Duodenal mucosa (tissue), 2 donors: ENCODE measurements around the gene CTU2.

Source experiments
- H3K27ac ChIP-seq: one replicate; pipeline ENCODE4 v1.7.0; 2013; ENCODE audit warnings: low read depth, low read length
- H3K27me3 ChIP-seq, 2 donors: one replicate each; pipeline ENCODE4 v1.7.0; 2013; ENCODE audit warnings: low read length in 2 of 2, control low read depth in 1 of 2; ENCODE audit not compliant: insufficient read depth in 2 of 2, control insufficient read depth in 1 of 2
- H3K36me3 ChIP-seq, 2 donors: one replicate each; pipeline ENCODE4 v1.7.0; 2013; ENCODE audit warnings: low read length in 2 of 2, control low read depth in 1 of 2; ENCODE audit not compliant: insufficient read depth in 2 of 2, control insufficient read depth in 1 of 2
- H3K4me1 ChIP-seq, 2 donors: one replicate each; pipeline ENCODE4 v1.7.0; 2013; ENCODE audit warnings: low read length in 2 of 2, control low read depth in 1 of 2; ENCODE audit not compliant: insufficient read depth in 2 of 2, control insufficient read depth in 1 of 2
- H3K4me3 ChIP-seq, 2 donors: one replicate each; pipeline ENCODE4 v1.7.0; 2013; ENCODE audit warnings: low read length in 2 of 2, low read depth in 1 of 2
- H3K9ac ChIP-seq, 2 donors: one replicate each; pipeline ENCODE4 v1.7.0; 2013; ENCODE audit warnings: low read length in 2 of 2, low read depth in 1 of 2
- H3K9me3 ChIP-seq, 2 donors: one replicate each; pipeline ENCODE4 v1.7.0; 2013; ENCODE audit warnings: low read length in 2 of 2, control low read depth in 1 of 2; ENCODE audit not compliant: control insufficient read depth in 1 of 2

CTU2 gene

DNA sequence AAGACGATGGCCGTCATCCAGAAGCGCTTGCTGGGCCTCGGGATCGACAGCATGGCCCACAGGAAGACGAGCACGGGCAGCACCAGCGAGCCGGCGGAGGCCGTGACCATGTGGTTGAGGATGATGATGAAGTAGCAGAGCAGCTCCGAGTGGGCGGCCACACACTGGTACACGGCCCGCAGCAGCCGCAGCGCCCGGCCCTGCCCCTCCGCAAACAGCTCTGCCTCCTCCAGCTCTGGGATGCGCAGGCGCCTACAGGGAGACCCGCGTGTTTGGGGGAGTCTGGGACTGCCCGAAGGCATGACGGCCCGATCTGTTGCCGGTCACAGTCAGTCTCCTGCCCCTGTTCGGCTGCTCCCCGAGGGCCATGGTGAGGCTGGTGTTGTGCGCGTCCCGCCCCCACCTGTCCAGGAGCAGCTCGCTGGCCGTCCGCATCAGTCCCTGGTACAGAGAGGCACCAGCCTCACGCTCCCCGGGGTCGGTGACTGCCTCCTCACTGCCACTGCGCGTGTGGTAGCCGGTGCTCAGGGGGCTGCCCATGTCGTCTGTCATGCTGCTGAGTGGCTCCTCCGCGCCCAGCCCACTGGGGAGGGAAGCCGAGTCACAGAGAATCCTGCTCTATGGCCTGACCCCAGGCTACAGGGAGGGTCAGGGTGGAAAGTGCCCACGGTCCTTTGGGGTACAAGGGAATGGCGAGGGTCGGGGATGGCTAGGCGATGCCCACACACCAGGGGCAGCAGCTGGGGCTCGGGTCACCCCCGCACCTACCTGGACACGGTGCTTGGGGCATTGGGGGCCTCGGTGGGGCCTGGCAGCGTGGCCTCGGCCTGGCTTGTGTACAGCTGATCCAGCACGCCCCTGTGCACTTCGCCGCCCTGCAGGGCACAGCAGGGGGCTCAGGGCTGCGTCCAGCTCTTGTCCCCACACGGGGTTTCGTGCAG, 15.8 kb downstream of the CTU2 start:
- Histone ChIP-seq H3K27ac (no peak overlapping the region), H3K4me3 (no peak overlapping the region), H3K9ac (no peak overlapping the region), H3K9me3 (no peaks in the 10 kb centered on the region), H3K4me1 (no peaks in the 10 kb centered on the region), H3K36me3 (peaks cover 49 to 93% of the 10 kb centered on the region in 2 donors), H3K27me3 (no peaks in the 10 kb centered on the region)

- Histone ChIP-seq H3K4me1 (no peaks in the 10 kb centered on the region), H3K36me3 (peaks cover 43 to 91% of the 10 kb centered on the region in 2 donors), H3K4me3 (no peak overlapping the region), H3K27ac (no peak overlapping the region), H3K9ac (no peak overlapping the region), H3K9me3 (no peaks in the 10 kb centered on the region), H3K27me3 (no peaks in the 10 kb centered on the region)
Observed at GRCh38 chr16:88722784-88723506, 16.6 kb downstream of the CTU2 start.

- Histone ChIP-seq H3K9ac (no peak overlapping the region), H3K27ac (no peak overlapping the region), H3K4me3 (no peak overlapping the region), H3K36me3 (peaks cover 40 to 85% of the 10 kb centered on the region in 2 donors), H3K4me1 (no peaks in the 10 kb centered on the region), H3K9me3 (no peaks in the 10 kb centered on the region), H3K27me3 (no peaks in the 10 kb centered on the region)
Observed at GRCh38 chr16:88723507-88723887, 17.2 kb downstream of the CTU2 start.

- H3K27ac ChIP-seq = no peak overlapping the region
- H3K27me3 ChIP-seq = no peaks in the 10 kb centered on the region
- no peak overlapping the region for H3K4me3 ChIP-seq
- no peaks in the 10 kb centered on the region for H3K4me1 ChIP-seq
- no peak overlapping the region for H3K9ac ChIP-seq
- H3K9me3 ChIP-seq = no peaks in the 10 kb centered on the region
- H3K36me3 ChIP-seq = peaks cover 37 to 81% of the 10 kb centered on the region in 2 donors
Observed at GRCh38 chr16:88723911-88724310, 17.6 kb downstream of the CTU2 start.

DNA sequence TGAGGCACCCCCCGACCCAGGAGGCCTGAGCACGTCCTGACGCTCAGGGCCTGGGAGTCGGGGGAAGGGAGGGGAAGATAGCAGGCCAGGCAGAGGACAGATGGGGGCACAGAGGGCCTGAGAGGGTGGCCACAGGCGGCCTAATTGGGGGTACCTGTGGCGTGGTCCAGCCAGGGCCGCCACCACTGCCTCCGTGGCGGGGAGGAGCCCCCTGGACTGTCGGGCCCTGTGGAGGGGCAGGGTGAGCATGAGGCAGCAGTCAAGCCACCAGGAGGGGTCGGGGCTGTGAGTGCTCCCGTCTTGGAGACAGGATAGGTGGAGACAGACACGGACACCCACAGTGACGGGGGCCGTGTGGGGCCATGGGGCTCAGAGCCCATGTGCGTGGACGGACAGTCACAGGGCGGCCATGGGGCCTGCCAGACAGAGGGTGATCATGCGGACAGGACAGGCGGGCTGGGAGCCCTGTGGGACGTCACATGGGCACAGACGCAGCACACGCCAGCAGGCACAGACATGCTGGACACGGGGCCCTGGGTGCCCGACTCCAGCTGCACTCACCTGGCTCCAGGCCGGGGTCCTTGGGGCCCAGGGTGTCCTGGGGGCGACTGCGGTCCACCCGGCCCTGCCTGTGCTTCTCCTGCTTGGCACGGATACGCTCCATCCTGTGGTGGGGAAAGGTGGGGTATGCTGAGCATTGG, 18.7 kb downstream of the CTU2 start:
- Histone ChIP-seq H3K27me3 (no peaks in the 10 kb centered on the region), H3K4me1 (no peaks in the 10 kb centered on the region), H3K9ac (no peak overlapping the region), H3K36me3 (peaks cover 27 to 70% of the 10 kb centered on the region in 2 donors), H3K9me3 (no peaks in the 10 kb centered on the region), H3K4me3 (no peak overlapping the region), H3K27ac (no peak overlapping the region)

DNA sequence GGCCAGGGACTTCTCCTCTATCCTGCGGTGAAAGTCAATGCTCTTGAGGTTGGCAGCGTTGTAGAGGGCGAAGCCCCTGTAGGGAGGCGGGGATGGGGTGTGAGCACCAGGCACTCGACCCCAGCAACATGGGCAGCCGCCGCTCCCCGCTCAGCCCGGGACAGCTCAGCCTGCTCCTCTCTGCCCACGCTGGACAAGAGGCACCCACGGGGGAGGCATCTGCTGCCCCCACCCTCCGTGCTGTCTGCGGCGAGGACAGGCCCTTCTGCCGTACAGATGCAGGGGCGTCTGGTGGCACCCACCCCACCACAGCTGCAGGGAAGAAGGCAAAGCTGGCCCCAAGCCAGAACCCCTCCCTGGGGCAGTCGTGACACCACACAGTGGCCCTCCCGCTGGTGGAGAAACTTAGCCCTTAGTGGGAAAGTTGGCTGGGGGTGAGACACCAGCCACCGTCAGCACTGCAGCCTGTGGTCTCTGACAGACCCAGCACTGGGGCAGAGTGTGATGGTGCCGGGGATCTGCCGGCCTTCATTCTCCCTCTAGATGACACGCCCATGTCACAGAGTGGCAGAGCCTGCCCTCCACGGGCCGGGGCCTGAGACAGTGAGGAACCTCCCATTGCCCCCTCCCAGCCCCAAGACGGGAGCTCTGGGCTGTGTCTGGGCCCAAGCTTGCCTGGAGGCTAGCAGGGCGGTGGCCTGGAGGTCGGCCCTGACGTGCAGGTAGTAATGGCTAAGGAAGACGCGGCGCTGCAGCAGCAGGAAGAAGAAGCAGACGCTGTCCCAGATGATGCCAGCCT, 19.5 kb downstream of the CTU2 start:
- Histone ChIP-seq H3K4me1 (no peaks in the 10 kb centered on the region), H3K9ac (no peak overlapping the region), H3K9me3 (no peaks in the 10 kb centered on the region), H3K27ac (no peak overlapping the region), H3K4me3 (no peak overlapping the region), H3K36me3 (peaks cover 26 to 66% of the 10 kb centered on the region in 2 donors), H3K27me3 (no peaks in the 10 kb centered on the region)

DNA sequence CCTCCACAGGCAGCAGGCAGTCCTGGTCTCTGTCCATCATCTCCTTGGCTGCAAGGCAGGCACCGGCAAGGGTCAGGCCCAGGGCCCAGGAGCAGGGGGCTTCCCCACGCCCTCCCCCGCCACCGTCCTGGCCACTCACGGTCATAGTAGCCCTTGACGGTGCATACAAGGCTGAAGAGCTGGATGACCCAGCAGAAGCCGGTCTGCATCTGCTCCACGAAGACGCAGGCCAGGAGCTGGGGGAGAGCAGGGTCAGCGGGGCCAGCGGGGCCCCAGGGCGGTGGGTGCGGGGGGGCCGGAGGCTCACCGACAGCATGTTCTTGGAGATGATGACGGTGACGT, 20.1 kb downstream of the CTU2 start:
- no peaks in the 10 kb centered on the region for H3K4me1 ChIP-seq
- no peak overlapping the region for H3K9ac ChIP-seq
- no peak overlapping the region for H3K27ac ChIP-seq
- no peaks in the 10 kb centered on the region for H3K27me3 ChIP-seq
- H3K36me3 ChIP-seq = peaks cover 22 to 65% of the 10 kb centered on the region in 2 donors
- no peaks in the 10 kb centered on the region for H3K9me3 ChIP-seq
- H3K4me3 ChIP-seq = no peak overlapping the region

DNA sequence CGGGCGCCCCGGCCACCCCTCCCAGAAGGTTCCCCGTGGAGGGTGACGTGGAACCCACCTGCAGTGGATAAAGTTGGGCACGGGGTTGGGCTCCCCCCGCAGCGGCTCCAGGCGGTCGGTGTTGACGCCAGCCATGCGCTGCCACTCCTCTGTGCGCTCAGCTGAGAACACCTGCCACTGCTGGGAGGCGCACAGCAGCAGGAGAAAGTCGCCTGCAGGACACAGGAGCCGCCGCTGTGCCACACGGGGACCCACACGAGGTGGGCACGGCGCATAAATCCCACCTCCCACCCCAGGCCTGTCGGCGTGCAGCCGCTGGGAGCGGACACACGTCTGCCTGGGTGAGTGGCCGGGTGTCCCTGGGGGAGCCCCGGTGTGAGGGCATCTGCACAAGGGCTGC, 20.7 kb downstream of the CTU2 start:
- H3K36me3 ChIP-seq = peaks cover 16 to 62% of the 10 kb centered on the region in 2 donors
- H3K4me1 ChIP-seq = no peaks in the 10 kb centered on the region

GRCh38 chr16:88727871-88728270, 21.6 kb downstream of the CTU2 start:
- no peaks in the 10 kb centered on the region for H3K4me1 ChIP-seq
- no peaks in the 10 kb centered on the region for H3K9me3 ChIP-seq
- peaks cover 15 to 61% of the 10 kb centered on the region in 2 donors for H3K36me3 ChIP-seq
- no peak overlapping the region for H3K9ac ChIP-seq
- H3K27me3 ChIP-seq = no peaks in the 10 kb centered on the region
- H3K27ac ChIP-seq = no peak overlapping the region
- H3K4me3 ChIP-seq = no peak overlapping the region

More for the DNA sequence above, 20.7 kb downstream of the CTU2 start:
- H3K27me3 ChIP-seq = no peaks in the 10 kb centered on the region
- no peaks in the 10 kb centered on the region for H3K9me3 ChIP-seq
- no peak overlapping the region for H3K4me3 ChIP-seq
- no peak overlapping the region for H3K27ac ChIP-seq
- no peak overlapping the region for H3K9ac ChIP-seq
